ENCODE results near the gene MPI. TPM values are rescaled to one million over a fixed set of nuclear protein-coding genes. Genes with fewer than 3 reads are reported as not detected.
"Not testable (repeated sequence)": the region's sequence is repeated elsewhere in the genome, so short reads cannot be mapped to it uniquely, and the experiment has no call there.

Gene MPI
- total RNA-seq, 1 donor from 2014 or later = 50.8 TPM

DNA sequence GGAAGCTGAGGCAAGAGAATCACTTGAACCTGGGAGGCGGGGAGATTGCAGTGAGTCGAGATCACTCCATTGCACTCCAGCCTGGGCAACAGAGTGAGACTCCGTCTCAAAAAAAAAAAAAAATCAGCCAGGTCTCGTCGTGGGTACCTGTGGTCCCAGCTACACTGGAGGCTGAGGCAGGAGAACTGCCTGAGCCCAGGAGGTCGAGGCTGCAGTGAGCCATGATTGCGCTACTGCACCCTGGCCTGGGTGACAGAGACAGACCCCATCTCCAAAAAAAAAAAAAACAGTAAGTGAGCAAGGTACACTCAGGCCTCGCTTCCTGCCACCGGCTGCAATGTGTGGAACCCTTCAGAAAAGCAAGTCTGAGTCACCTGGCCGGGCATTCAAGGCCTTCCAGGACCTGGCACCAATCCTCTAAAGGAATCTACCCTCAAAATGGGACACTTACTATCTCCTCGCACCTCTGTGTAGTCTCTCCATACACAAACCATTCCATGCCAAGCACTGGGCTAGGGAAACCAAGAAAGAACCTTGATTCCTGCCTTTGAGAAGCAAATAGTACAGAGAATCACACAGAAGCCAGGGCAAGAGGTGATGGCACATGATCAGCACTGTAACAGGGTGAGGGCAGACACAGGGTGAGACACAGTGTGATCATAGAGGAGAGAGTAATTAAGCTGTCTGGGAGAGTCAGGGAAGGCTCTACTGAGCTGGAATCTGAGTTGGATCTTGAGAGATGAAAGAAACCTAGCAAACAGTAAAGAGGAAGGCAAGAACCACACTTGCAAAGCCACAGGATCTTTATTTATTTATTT, 26.4 kb upstream of the MPI start:
- no peak for DNase-seq (ENCODE audit: low spot score)

DNA sequence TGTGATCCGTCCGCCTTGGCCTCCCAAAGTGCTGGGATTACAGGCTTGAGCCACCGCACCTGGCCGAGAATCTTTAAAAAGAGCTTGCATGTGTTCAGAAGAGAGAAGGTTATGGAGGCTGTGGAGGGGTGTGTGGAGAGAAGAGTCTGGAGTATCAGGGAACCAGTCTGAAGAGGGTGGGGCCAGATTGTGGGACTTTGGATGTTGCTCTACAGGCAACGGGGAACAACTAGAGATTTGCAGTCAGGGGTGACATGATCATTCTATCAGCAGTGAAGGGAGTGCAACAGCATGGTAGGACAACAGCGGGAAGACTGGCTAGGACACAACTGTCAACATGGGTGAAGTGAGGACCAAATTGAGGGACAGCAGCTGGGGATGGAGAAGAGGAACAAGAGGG, 25.5 kb upstream of the MPI start:
- no peak for DNase-seq (ENCODE audit: low spot score)

DNA sequence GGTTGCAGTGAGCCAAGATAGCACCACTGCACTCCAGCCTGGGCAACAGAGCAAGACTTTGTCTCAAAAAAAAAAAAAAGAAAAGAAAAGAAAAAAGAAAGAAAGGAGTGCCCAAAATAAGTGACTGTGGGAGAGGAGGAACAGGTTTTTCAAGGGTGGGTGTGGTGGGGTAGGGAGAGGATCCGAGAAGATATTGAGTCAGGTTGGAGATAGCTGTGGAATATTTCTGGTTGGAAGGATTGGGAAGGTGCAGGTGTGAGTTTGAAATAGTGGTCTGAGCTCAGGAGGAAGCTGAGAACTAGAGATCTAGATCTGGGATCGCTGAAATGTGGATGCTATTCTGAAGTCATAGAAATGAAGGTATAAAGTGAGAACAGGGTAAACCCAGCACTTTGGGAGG, 24.5 kb upstream of the MPI start:
- DNase-seq (ENCODE audit: low spot score) = no peak

DNA sequence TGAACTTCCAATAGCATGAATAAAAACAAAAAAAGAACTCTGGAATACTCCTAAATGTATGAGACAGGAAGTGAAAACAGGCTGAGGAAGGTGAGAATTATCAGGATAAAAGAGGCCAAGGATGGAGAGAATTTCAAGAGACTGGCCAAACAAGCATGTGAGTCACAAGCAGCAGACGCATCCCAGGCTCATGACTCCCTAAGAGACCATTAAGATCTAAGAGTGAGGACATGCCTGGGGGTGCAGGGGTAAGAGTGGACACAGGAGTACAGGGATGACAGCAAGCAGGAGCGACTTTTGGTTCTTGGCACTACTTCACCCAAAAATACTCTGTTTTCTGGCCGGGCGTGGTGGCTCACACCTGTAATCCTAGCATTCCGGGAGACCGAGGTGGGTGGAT, 23.8 kb upstream of the MPI start:
- DNase-seq (ENCODE audit: low spot score) = no peak

DNA sequence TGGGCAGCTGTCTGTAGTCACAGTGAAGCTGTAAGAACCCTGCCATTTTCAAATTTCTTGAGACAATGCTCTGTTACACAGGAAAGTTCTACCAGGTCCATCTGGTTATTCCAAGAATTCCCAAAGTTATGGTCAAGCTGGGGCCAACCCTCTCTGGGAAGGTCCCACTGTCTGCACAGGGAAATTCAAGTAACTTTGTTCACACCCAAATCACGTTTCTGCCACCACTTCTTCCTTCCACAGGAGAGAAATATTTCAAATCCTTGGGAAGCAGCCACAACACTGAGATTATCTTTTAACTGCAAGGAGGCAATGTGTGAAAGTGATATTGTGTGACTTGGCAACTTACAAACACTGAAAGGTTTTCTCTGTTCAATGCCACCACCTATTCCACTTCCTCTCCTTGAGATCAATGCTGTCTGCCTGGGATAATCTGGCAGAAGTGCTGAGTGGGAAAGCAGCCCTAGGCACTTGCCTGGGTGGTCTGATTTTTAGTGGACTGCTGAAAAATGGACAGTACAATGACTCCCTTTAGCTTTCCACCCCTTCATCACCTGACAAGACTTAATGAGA, 22.3 kb upstream of the MPI start:
- DNase-seq (ENCODE audit: low spot score) = no peak

DNA sequence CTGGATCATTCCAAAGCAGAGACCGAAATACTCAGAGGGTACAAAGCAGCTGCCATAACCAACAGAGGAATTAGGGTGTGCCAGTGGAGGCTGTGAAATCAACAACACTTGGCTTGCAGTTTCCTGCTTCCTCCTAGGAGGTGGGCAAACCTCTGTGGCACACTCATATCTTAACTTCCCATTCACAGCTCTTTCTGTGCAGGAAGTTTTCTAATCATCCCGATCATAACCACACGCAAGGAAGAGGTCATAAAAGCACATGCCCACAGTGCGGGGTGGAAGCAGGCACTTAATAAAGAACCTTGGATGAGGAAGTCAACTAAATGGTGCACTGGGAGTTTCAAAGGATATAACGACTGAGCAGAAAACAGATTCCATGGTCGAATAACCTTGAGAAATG, 21.8 kb upstream of the MPI start:
- DNase-seq (ENCODE audit: low spot score) = no peak

DNA sequence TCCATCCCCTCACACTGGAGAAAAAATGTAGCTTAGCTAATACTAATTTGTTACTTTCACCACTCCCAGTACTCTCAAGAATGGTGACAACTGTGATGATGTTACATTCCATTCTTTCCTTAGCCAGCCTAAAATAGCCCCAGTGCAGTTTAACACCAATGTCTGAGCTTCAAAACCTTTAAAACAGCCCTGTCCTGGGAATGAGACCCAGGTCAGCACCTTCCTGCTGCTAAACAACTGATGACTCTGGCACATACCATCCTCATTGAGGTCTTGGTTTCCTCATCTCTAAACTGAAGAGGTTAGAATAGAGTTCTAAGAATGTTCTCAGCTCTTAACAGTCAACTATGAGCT, 20.5 kb upstream of the MPI start:
- no peak for DNase-seq (ENCODE audit: low spot score)

DNA sequence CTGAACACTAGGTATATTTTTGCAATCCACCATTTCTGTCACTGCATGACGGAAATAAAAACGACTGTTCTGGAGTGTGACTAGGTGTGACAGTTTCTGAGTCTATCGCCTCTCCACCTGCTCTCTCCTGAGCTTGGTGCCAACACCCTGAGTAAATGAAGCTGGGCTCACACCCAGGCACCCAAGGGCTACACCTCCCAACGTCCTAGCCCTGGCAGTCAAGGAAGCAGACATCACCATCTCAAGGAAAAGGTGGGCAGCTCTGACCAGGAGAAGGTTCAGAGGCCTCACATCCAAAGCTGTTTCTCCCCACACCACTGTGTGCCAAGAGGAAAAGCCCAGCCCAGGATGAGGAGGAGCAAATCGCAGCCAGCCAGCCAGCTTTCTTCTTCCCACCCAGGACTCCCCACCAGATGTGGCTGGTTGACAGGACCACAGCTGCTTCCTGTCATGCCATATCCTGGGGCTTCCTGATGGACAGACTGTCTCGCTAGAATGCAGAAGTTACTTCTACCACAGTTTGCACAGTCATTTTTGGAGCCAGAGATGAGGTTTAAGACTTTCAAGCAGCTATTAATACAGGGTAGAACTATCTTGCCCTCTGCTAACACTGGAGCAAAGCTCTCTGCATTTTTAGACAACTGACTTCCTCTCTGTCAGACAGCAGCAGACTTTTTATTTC, 20.0 kb upstream of the MPI start:
- no peak for DNase-seq (ENCODE audit: low spot score)

DNA sequence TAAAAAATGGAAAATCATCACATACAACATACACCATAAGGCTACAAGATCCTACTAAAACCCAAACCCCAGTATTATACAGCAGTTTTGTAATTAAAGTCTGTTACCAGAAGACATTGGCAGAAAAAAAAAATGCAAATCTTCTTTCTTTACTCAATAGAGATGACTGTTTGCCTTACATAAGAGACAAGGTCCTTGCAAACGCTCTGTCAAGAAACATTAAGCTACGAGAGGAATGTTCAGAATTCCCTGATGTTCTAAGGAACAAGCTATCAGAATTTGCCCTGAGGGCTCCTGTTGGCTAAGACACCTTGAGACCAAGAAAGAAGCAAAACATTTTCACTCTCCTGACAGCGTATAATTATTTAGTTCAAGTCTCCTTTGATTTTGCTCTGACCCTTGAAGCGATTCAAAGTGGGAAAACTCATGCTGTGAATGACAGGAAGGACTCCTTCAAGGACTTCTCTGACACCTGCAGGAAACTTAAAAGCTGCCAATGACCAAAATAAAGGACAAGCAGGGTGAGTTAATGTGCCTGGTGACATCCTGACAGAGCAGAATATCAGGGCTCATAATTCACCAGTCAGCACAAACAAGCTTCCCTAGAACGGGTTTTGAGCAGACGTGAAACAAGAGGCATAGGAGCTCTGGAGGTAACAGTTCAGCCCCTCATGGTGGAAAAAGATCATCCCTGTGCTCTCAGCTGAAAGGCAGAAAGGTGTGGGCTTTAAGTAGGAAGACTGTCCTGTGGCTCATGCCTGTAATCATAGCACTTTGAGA, 19.2 kb upstream of the MPI start:
- no peak for DNase-seq (ENCODE audit: low spot score)

DNA sequence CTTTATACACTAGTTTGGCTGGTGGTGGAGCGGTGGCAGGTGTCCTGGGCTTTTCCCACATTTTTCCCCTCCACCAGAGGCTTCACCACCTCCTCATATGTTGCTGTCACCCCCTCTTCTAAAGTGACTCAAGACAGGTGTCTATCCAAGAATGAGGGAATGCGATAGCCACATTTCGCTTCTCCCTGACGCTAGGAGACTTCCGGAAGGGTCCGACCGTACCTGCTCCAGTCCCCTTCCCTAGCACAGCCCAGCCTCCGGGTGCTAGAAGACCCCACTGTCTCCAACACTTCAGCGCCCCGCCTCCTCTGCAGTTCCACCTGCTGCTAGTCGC, 17.2 kb upstream of the MPI start:
- DNase-seq (ENCODE audit: low spot score) = no peak

DNA sequence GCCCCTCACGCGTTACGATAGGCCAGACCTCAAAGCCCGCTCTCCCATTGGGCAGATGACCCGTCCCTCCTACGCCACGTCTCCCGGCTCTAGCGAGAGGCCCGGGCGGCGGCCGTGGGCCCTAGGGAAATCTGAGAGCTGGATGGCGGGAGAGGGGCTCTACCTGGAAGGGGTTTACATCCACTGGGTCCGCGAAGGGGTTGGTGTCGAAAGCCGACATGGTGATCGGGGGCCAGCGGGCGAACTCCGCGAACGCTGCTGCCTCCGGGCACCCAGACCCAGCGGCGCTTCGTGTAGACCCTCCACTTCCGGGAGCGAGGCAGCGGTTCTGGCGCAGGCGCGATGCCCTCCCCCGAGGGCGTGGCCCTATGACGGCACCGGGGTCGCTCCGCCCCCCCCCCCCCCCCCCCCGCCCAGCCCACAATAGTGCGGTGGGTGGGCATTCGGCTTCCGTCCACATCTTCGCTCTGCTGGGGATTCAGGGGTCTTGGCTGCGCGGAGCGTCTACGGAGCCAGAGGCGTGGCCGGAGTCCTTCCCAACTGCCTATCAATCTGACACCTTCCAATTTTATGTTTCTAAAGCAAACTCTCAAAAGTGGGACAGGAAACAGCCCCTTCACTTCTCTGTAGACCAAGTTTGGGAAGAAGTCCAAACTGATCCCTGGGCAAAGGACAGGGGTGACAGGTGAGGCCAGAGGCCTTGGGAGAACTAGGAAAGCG, 16.6 kb upstream of the MPI start, which contains the start of gene SCAMP2:
Gene SCAMP2 (minus strand): TSS at position 330 of the 720 bp plus-strand sequence. CDS start 110 bp downstream, at position 220.
- peak; percentile 93 for DNase-seq (ENCODE audit: low spot score)

DNA sequence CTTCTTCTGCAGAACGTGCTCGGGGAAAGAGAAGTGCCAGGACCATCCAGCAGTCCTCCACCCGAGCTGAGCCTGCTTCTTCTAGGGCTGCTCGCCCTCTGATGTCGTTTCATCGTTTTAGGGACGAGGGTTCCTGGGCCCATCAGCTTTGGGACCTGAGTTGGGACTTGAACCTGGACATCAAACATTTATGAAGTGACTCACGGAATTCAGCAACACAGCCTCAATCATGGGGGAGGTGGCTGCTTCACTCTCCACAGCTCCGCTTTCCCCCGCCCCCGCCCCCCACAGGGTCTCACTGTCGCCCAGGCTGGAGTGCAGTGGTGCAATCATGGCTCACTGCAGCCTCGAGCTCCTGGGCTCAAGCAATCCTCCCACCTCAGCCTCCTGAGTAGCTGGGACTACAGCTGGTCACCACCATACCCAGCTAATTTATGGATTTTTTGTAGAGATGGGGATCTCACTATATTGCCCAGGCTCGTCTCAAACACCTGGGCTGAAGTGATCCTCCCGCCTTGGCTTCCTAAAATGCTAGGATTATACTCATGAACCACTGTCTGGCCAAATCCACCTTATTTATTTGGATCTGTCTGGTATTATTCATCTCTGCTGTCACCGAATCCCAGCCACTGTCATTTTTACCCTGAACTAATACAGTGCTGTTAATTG, 16.0 kb upstream of the MPI start:
- DNase-seq (ENCODE audit: low spot score) = no peak

DNA sequence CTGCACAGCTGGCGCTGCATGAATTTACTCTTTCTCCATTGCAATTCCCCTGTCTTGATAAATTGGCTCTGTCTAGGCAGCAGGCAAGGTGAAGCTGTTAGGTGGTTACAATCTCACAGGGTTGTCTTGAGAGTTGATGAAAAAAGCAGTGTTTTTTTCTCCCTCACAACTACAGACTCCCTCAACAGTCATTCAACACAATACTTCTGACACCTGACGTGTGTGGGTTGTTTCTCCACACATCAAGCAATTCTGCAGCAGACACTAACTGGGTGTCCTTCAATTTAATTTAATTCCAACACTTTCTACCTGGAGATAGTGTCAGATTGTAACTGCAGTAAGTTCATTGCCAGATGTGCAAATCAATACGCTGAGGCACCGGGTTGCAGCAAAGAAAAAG, 11.6 kb upstream of the MPI start:
- DNase-seq (ENCODE audit: low spot score) = no peak

DNA sequence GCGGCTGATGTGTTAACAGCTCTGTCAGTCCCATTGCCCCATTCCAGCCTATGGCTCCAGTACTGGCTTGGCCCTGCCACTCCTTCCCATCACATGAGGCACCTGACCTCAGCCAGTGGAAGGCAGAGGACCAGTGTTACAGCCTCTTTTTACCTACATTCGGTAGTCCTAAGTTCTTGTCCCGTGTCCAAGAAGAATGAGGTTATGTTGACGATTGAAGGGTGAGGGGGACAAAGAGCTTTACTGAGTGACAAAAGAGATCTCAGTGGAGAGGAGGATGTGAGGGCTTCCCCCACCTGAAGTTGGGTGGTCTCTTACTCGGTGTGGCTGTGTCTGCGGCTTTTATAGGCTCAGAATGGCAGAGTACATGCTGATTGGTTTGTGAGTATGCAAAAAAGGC, 7.3 kb upstream of the MPI start:
- no peak for DNase-seq (ENCODE audit: low spot score)

DNA sequence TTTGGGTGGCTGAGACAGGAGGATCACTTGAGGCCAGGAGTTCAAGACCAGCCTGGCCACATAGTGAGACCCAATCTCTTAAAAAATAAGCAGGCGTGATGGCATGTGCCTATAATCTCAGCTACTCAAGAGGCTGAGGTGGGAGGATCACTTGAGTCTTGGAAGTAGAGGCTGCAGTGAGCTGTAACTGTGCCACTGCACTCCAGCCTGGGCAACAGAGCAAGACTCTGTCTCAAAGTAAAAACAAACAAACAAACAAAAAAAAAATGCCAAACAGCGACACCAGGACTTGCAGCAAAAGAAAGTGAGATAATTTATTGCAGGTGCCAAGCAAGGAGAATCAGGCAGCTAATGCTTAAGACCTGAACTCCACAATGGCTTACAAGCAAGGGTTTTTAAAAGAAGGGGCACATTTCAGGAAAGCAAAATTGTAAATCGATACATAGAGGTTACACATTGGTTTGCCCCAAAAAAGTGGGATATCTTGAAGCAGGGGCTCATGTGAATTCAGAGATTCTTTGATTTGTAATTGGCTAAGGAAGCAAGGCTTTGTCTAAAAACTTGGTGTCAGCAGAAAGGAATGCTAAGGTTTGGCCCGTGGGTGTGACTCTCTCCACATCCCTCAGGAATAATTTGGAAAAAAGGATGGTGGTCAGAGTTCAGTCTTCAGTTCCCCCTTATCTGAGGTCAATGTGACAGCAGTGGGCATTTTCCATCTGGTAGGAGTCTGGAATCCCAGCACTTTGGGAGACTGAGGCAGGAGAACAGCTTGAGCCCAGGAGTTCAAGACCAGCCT, 5.2 kb upstream of the MPI start:
- no peak for DNase-seq (ENCODE audit: low spot score)

DNA sequence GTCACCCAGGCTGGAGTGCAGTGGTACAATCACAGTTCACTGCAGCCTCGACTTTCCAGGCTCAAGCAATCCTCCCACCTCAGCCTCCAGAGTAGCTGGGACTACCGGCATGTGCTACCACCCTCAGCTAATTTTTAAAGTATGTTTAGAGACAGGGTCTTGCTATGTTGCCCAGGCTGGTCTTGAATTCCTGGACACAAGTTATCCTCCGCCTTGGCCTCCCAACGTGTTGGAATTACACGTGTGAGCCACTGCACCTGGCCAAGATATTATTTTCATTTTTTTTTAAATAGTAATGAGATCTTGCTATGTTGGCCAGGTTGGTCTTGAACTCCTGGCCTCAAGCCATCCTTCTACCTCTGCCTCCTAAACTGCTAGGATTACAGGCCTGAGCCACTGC, 4.4 kb upstream of the MPI start:
- DNase-seq (ENCODE audit: low spot score) = no peak

DNA sequence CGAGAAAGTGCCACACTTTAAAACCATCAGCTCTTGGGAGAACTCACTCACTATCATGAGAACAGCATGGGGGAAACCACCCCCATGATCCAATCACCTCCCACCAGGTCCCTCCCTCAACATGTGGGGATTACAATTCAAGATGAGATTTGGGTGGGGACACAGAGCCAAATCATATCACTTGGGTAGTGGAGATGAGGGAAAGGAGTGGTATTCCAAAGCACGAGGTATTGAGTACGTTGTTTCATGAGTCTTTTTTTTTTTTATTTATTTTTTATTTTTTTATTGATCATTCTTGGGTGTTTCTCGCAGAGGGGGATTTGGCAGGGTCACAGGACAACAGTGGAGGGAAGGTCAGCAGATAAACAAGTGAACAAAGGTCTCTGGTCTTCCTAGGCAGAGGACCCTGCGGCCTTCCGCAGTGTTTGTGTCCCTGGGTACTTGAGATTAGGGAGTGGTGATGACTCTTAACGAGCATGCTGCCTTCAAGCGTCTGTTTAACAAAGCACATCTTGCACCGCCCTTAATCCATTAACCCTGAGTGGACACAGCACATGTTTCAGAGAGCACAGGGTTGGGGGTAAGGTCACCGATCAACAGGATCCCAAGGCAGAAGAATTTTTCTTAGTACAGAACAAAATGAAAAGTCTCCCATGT, 2.2 kb upstream of the MPI start:
- not testable (repeated sequence) for DNase-seq (ENCODE audit: low spot score)

DNA sequence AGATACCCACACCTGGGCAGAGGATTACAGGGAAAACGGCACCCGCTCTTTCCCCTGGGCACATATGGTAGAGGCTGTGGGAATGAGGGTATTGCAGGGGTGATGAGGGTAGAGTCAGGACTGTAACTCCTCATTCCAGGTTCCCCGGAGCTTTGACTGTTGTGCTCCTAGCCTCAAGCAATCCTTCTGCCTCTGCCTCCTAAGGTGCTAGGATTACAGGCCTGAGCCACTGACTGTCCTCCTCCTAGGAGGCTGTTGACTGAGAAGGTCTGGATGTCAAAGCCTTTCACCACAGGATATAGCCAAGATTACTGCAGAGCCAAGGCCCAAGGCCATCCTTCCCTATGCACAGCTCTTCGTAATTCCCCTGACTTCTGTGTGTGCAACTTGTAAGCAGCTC, 1.1 kb upstream of the MPI start:
- DNase-seq (ENCODE audit: low spot score) = no peak

DNA sequence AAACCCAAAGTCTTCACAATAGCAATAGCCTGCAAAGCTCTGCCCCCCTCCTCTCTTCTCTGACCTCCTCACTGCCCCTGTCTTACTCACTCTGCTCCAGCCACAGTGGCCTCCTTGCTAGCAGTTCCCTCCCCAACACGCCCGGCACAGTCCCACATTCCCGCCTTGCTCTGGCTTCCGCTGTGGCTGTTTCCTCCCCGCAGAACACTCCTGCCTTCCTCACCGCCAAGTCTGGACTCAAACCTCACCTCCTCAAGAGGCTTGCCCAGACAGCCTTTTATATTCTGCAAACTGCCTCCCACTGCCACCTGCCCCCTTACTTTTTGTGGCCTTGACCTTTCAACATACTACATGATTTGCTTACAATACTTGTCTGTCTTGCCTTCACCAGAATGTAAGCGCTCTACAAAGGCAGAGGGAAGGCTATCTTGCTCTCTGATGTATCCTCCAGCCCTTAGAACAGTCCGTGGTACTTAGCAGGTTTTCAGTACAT, 406 bp upstream of the MPI start:
- peak; percentile 67 for DNase-seq (ENCODE audit: low spot score)

DNA sequence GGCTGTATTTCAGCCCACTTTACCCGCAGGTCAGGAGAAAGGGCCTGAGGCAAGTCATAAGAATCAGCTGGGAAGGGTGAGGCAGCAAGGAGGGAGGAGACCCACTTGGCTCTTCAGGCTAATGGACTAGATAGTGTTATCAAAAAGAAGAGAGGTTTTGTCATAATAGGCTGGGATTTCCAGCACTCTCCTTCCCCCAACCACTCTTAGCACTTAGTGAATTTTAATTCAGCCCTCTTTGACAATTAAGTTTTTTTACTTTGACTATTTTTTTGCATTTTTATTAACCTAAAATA, 771 bp downstream of the MPI start:
- DNase-seq (ENCODE audit: low spot score) = no peak

Measured in ureter (tissue), 1 donor.